Measurements from ENCODE around the gene TPO.

Gene TPO

GRCh38 chr2:1528273-1529064, 115.2 kb downstream of the TPO start:
- Histone ChIP-seq H3K27ac (ENCODE audit: low read depth, low read length) (no peak overlapping the region), H3K36me3 (ENCODE audit: insufficient read depth, low read length) (no peaks in the 10 kb centered on the region), H2AFZ (ENCODE audit: low read length, unreplicated experiment) (no peak overlapping the region)

GRCh38 chr2:1538663-1539062, 125.4 kb downstream of the TPO start:
- H3K4me3 ChIP-seq (ENCODE audit: low read depth, low read length) = no peak overlapping the region
- no peaks in the 10 kb centered on the region for H3K79me2 ChIP-seq (ENCODE audit: control insufficient read depth, insufficient read depth, low read length, unreplicated experiment)
- H3K27ac ChIP-seq (ENCODE audit: low read depth, low read length) = no peak overlapping the region
- no peak overlapping the region for H2AFZ ChIP-seq (ENCODE audit: low read length, unreplicated experiment)
- H3K36me3 ChIP-seq (ENCODE audit: insufficient read depth, low read length) = no peaks in the 10 kb centered on the region
- no peaks in the 10 kb centered on the region for H3K27me3 ChIP-seq (ENCODE audit: insufficient read depth, low read length)
- H3K4me1 ChIP-seq (ENCODE audit: control insufficient read depth, insufficient read depth, low read length, unreplicated experiment) = no peaks in the 10 kb centered on the region

More at GRCh38 chr2:1528273-1529064, 115.2 kb downstream of the TPO start:
- no peaks in the 10 kb centered on the region for H3K27me3 ChIP-seq (ENCODE audit: insufficient read depth, low read length)
- no peaks in the 10 kb centered on the region for H3K4me1 ChIP-seq (ENCODE audit: control insufficient read depth, insufficient read depth, low read length, unreplicated experiment)
- H3K4me3 ChIP-seq (ENCODE audit: low read depth, low read length) = no peak overlapping the region
- no peaks in the 10 kb centered on the region for H3K79me2 ChIP-seq (ENCODE audit: control insufficient read depth, insufficient read depth, low read length, unreplicated experiment)

GRCh38 chr2:1539441-1539840, 126.2 kb downstream of the TPO start:
- no peaks in the 10 kb centered on the region for H3K36me3 ChIP-seq (ENCODE audit: insufficient read depth, low read length)
- no peak overlapping the region for H3K27ac ChIP-seq (ENCODE audit: low read depth, low read length)
- H3K27me3 ChIP-seq (ENCODE audit: insufficient read depth, low read length) = no peaks in the 10 kb centered on the region
- no peaks in the 10 kb centered on the region for H3K4me1 ChIP-seq (ENCODE audit: control insufficient read depth, insufficient read depth, low read length, unreplicated experiment)
- no peak overlapping the region for H2AFZ ChIP-seq (ENCODE audit: low read length, unreplicated experiment)
- H3K4me3 ChIP-seq (ENCODE audit: low read depth, low read length) = no peak overlapping the region
- H3K79me2 ChIP-seq (ENCODE audit: control insufficient read depth, insufficient read depth, low read length, unreplicated experiment) = no peaks in the 10 kb centered on the region

DNA sequence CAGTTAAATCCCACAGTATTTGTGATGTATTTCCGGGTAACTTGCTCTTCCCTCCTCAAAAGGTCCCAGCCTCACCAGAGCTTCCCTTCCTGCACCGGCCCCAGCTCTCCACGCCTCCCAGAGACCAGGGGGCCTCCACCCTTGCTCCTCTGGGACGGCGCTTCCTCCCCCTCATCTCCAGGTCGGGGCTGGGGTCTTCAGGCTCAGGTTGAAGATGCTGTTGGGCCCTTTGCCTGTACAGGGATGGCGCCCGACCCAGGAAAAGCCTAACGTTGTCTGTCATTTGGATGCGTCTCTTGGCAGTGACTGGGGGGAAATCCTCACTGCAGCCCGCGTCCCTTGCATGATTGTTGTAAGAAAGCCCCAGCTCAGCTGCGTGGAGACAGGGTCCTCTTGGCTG, 126.7 kb downstream of the TPO start:
- no peaks in the 10 kb centered on the region for H3K4me1 ChIP-seq (ENCODE audit: control insufficient read depth, insufficient read depth, low read length, unreplicated experiment)
- H3K79me2 ChIP-seq (ENCODE audit: control insufficient read depth, insufficient read depth, low read length, unreplicated experiment) = no peaks in the 10 kb centered on the region
- H3K27me3 ChIP-seq (ENCODE audit: insufficient read depth, low read length) = no peaks in the 10 kb centered on the region
- no peak overlapping the region for H2AFZ ChIP-seq (ENCODE audit: low read length, unreplicated experiment)
- peak overlapping the region; percentile 64 for H3K4me3 ChIP-seq (ENCODE audit: low read depth, low read length)
- H3K36me3 ChIP-seq (ENCODE audit: insufficient read depth, low read length) = no peaks in the 10 kb centered on the region
- H3K27ac ChIP-seq (ENCODE audit: low read depth, low read length) = no peak overlapping the region

DNA sequence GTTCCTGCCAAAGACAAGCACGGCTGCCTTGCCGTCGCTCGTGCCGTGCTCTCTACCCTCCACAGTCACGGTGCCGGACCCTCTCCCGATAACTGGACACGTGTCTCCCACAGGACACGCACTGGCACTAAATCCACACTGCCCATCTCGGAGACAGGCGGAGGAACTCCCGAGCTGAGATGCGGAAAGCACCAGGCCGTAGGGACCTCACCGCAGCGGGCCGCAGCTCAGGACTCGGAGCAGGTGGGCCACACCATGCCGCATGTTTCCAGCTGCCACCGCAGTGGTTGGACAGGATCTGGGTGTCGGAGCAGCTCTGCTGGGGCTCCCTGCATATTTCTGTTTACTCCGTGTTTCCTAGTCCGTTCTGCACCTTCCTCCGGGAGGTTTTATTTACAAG, 127.2 kb downstream of the TPO start:
- Histone ChIP-seq H2AFZ (ENCODE audit: low read length, unreplicated experiment) (no peak overlapping the region), H3K27ac (ENCODE audit: low read depth, low read length) (no peak overlapping the region), H3K79me2 (ENCODE audit: control insufficient read depth, insufficient read depth, low read length, unreplicated experiment) (no peaks in the 10 kb centered on the region), H3K27me3 (ENCODE audit: insufficient read depth, low read length) (no peaks in the 10 kb centered on the region), H3K36me3 (ENCODE audit: insufficient read depth, low read length) (no peaks in the 10 kb centered on the region), H3K4me1 (ENCODE audit: control insufficient read depth, insufficient read depth, low read length, unreplicated experiment) (no peaks in the 10 kb centered on the region), H3K4me3 (ENCODE audit: low read depth, low read length) (peak overlapping the region; percentile 64)

GRCh38 chr2:1541040-1541439, 127.8 kb downstream of the TPO start:
- H3K4me1 ChIP-seq (ENCODE audit: control insufficient read depth, insufficient read depth, low read length, unreplicated experiment) = peaks cover 3% of the 10 kb centered on the region
- H3K36me3 ChIP-seq (ENCODE audit: insufficient read depth, low read length) = no peaks in the 10 kb centered on the region
- no peak overlapping the region for H2AFZ ChIP-seq (ENCODE audit: low read length, unreplicated experiment)
- no peak overlapping the region for H3K27ac ChIP-seq (ENCODE audit: low read depth, low read length)
- H3K79me2 ChIP-seq (ENCODE audit: control insufficient read depth, insufficient read depth, low read length, unreplicated experiment) = no peaks in the 10 kb centered on the region
- H3K4me3 ChIP-seq (ENCODE audit: low read depth, low read length) = no peak overlapping the region
- no peaks in the 10 kb centered on the region for H3K27me3 ChIP-seq (ENCODE audit: insufficient read depth, low read length)

DNA sequence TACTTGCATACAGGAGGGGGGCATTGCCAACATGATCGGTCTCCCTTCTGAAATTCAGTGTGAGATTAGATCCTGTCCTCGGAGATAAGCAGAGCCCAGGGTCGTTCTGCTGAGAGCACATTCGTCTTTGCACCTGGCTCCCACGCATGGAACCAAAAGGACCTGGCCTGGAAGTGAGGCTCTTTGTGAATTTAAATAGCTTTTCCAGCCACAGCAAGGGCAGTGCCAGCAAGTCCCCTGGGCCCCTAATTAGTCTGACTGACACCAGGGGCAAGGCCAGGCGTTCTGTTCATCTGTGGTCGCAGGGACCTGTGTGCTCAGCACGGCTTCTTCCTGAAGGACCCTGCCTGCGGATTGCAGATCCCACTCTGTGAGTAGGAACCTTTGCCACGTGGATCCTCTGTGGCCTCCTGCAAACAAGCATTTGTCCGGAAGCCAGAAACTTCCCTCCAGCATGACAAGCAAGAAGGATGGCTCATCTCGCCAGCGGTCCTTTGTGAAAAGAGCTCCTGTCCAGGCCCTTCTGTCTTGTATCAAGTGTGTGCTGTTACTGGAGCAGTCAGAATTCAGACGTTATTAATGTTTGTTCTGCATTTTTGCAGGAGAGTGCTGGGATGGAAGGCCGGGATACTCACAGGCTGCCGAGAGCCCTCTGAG, 128.7 kb downstream of the TPO start:
- Histone ChIP-seq H3K79me2 (ENCODE audit: control insufficient read depth, insufficient read depth, low read length, unreplicated experiment) (no peaks in the 10 kb centered on the region), H3K4me1 (ENCODE audit: control insufficient read depth, insufficient read depth, low read length, unreplicated experiment) (peaks cover 3% of the 10 kb centered on the region), H2AFZ (ENCODE audit: low read length, unreplicated experiment) (no peak overlapping the region), H3K36me3 (ENCODE audit: insufficient read depth, low read length) (no peaks in the 10 kb centered on the region), H3K27ac (ENCODE audit: low read depth, low read length) (no peak overlapping the region), H3K27me3 (ENCODE audit: insufficient read depth, low read length) (no peaks in the 10 kb centered on the region), H3K4me3 (ENCODE audit: low read depth, low read length) (no peak overlapping the region)

DNA sequence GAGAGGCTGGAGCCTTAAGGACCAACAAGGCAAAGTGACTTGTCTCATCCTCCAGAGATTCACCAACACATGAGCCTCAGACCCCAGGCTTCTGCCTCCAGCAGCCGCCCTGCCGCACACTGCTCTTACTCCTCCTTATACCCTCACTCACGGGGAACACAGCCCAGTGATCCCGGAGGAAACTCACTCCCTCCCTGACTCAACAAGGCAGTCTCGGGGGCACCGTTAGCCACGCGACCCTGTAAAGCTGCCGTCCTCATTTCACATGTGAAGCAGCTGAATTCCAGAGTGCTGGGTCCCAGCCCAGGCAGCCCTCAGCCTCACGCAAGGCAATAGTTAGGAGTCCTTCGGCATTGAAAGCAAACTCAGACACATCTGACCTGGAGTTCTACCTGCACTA, 129.7 kb downstream of the TPO start:
- Histone ChIP-seq H3K4me1 (ENCODE audit: control insufficient read depth, insufficient read depth, low read length, unreplicated experiment) (peaks cover 3% of the 10 kb centered on the region), H2AFZ (ENCODE audit: low read length, unreplicated experiment) (no peak overlapping the region), H3K79me2 (ENCODE audit: control insufficient read depth, insufficient read depth, low read length, unreplicated experiment) (no peaks in the 10 kb centered on the region), H3K27me3 (ENCODE audit: insufficient read depth, low read length) (no peaks in the 10 kb centered on the region), H3K4me3 (ENCODE audit: low read depth, low read length) (no peak overlapping the region), H3K36me3 (ENCODE audit: insufficient read depth, low read length) (no peaks in the 10 kb centered on the region), H3K27ac (ENCODE audit: low read depth, low read length) (no peak overlapping the region)

- Histone ChIP-seq H3K27ac (ENCODE audit: low read depth, low read length) (no peak overlapping the region), H2AFZ (ENCODE audit: low read length, unreplicated experiment) (no peak overlapping the region), H3K79me2 (ENCODE audit: control insufficient read depth, insufficient read depth, low read length, unreplicated experiment) (no peaks in the 10 kb centered on the region), H3K4me1 (ENCODE audit: control insufficient read depth, insufficient read depth, low read length, unreplicated experiment) (peaks cover 3% of the 10 kb centered on the region), H3K36me3 (ENCODE audit: insufficient read depth, low read length) (no peaks in the 10 kb centered on the region), H3K27me3 (ENCODE audit: insufficient read depth, low read length) (no peaks in the 10 kb centered on the region), H3K4me3 (ENCODE audit: low read depth, low read length) (no peak overlapping the region)
Observed at GRCh38 chr2:1543776-1544477, 130.7 kb downstream of the TPO start.

DNA sequence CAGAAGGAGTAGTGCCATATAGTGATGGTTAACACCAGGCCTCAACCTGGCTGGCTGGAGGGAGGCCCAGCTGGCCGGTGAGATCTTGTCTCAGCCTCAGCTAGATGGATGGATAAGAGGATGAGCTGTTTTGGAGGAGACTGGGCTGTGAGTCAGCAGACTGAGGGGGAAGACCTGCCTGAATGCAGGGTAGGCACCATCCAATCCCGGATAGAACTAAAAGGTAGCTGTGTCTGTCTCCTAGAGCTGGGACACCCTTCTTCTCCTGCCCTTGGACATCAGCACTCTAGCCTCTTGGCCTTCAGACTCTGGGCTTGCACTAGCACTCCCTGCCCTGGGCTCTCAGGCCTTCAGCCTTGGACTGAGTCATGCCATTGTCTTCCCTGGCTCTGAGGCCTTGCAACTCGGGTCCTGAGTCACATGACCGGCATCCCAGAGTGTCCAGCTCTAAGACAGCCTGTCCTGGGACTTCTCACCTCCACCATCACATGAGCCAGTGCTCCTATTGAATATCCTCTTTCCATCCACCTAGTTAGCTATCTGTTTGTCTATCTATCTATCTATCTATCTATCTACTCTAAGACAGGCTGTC, 131.3 kb downstream of the TPO start:
- Histone ChIP-seq H3K27ac (ENCODE audit: low read depth, low read length) (no peak overlapping the region), H3K79me2 (ENCODE audit: control insufficient read depth, insufficient read depth, low read length, unreplicated experiment) (no peaks in the 10 kb centered on the region), H3K4me3 (ENCODE audit: low read depth, low read length) (no peak overlapping the region), H2AFZ (ENCODE audit: low read length, unreplicated experiment) (no peak overlapping the region), H3K27me3 (ENCODE audit: insufficient read depth, low read length) (no peaks in the 10 kb centered on the region), H3K4me1 (ENCODE audit: control insufficient read depth, insufficient read depth, low read length, unreplicated experiment) (peaks cover 3% of the 10 kb centered on the region), H3K36me3 (ENCODE audit: insufficient read depth, low read length) (no peaks in the 10 kb centered on the region)

All from ACC112 (cell line).